ENCODE measurements around the gene BBS12. TPM values are rescaled to one million over a fixed set of nuclear protein-coding genes. Genes with fewer than 3 reads are reported as not detected.
"Not testable (repeated sequence)": the region's sequence is repeated elsewhere in the genome, so short reads cannot be mapped to it uniquely, and the experiment has no call there.

The BBS12 gene
- total and polyA plus RNA-seq, 4 donors, result 0.53 to 2.1 (median 0.80) TPM

DNA sequence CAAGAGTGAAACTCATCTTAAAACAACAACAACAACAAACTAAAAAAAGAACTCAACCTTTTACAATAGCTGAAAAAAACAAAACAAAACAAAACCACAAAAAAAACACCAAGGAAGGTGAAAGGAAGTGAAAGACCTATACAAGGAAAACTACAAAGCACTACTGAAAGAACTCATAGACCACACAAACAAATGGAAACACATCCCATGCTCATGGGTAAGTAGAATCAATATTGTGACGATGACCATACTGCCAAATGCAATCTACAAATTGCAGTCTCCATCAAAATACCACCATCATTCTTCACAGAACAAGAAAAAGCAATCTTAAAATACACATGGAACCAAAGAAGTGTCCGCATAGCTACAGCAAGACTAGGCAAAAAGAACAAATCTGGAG lies 52.6 kb downstream of the BBS12 start:
- TF ChIP-seq HNF4A (conservative IDR thresholded peaks at IDR 0.05) (no peak), JUND (IDR thresholded peaks at IDR 0.05) (no peak), TAF1 (conservative IDR thresholded peaks at IDR 0.05) (no peak)
- TF ChIP-seq, protein P1, sequence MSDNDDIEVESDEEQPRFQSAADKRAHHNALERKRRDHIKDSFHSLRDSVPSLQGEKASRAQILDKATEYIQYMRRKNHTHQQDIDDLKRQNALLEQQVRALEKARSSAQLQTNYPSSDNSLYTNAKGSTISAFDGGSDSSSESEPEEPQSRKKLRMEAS (IDR thresholded peaks at IDR 0.05), result no peak
- TF ChIP-seq, protein P2, sequence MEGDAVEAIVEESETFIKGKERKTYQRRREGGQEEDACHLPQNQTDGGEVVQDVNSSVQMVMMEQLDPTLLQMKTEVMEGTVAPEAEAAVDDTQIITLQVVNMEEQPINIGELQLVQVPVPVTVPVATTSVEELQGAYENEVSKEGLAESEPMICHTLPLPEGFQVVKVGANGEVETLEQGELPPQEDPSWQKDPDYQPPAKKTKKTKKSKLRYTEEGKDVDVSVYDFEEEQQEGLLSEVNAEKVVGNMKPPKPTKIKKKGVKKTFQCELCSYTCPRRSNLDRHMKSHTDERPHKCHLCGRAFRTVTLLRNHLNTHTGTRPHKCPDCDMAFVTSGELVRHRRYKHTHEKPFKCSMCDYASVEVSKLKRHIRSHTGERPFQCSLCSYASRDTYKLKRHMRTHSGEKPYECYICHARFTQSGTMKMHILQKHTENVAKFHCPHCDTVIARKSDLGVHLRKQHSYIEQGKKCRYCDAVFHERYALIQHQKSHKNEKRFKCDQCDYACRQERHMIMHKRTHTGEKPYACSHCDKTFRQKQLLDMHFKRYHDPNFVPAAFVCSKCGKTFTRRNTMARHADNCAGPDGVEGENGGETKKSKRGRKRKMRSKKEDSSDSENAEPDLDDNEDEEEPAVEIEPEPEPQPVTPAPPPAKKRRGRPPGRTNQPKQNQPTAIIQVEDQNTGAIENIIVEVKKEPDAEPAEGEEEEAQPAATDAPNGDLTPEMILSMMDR (IDR thresholded peaks at IDR 0.05; ENCODE audit: low read depth, low read length, missing input control), result no peak
- DNase-seq (ENCODE audit: low spot score), result no peak
- peaks cover 2 to 30% (median 24%) of the 10 kb centered on the region in 4 donors for H3K4me1 ChIP-seq (ENCODE audit: control insufficient read depth in 4 of 4, insufficient read depth in 4 of 4, low read length in 3 of 4)

DNA sequence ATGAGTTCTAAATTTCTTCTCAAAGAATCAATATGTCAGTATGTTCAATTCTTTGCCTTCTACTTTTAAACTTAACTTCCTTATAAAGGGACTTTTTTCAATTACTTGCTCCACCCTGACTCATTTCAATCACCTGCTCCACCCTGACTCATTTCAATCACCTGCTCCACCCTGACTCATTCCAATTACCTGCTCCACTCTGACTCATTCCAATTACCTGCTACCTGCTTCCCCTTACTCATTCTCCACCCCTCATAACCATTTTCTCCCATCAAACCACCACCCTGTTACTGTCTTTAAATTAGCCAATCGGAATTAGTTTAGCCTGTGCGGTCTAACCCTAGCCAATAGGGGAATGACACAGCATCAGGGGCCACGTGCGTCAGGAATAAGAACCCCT lies 53.8 kb downstream of the BBS12 start:
- H3K4me1 ChIP-seq (ENCODE audit: control insufficient read depth in 4 of 4, insufficient read depth in 4 of 4, low read length in 3 of 4), result peaks cover 2 to 30% (median 24%) of the 10 kb centered on the region in 4 donors
- not testable (repeated sequence) for H3K36me3 ChIP-seq (ENCODE audit: control insufficient read depth in 4 of 4, insufficient read depth in 3 of 4, low read depth in 1 of 4, low read length in 3 of 4); DNase-seq (ENCODE audit: low spot score); H3K27me3 ChIP-seq (ENCODE audit: control insufficient read depth in 4 of 4, insufficient read depth in 4 of 4, low read length in 3 of 4); H3K9ac ChIP-seq (ENCODE audit: low read depth in 1 of 2, low read length in 2 of 2); H3K4me3 ChIP-seq (ENCODE audit: low read depth in 1 of 3, low read length in 3 of 3); H3K27ac ChIP-seq (ENCODE audit: low read depth in 1 of 2, low read length in 2 of 2); H3K9me3 ChIP-seq (ENCODE audit: control insufficient read depth in 4 of 4, low read length in 3 of 4)
- 97% methylated on average over 4 of the region's 4 CpGs for WGBS

More for the DNA sequence above, 52.6 kb downstream of the BBS12 start:
- H3K4me3 ChIP-seq (ENCODE audit: low read depth in 1 of 3, low read length in 3 of 3), result no peak overlapping the region
- H3K27ac ChIP-seq (ENCODE audit: low read depth in 1 of 2, low read length in 2 of 2), result no peak overlapping the region
- H3K36me3 ChIP-seq (ENCODE audit: control insufficient read depth in 4 of 4, insufficient read depth in 3 of 4, low read depth in 1 of 4, low read length in 3 of 4), result no peaks in the 10 kb centered on the region
- H3K9me3 ChIP-seq (ENCODE audit: control insufficient read depth in 4 of 4, low read length in 3 of 4), result no peaks in the 10 kb centered on the region
- 98% methylated on average over 2 of the region's 2 CpGs for WGBS
- no peaks in the 10 kb centered on the region for H3K27me3 ChIP-seq (ENCODE audit: control insufficient read depth in 4 of 4, insufficient read depth in 4 of 4, low read length in 3 of 4)
- H3K9ac ChIP-seq (ENCODE audit: low read depth in 1 of 2, low read length in 2 of 2), result no peak overlapping the region

DNA sequence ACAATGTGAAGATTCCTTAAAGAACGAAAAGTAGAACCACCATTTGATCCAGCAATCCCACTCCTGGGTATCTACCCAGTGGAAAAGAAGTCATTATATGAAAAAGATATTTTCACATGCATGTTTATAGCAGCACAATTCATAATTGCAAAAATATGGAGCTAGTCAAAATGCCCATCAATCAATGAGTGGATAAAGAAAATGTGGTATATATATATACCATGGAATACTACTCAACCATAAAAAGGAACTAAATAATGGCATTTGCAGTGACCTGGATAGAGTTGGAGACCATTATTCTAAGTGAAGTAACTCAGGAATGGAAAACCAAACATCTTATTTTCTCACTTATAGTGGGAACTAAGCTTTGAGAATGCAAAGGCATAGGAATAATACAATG lies 54.4 kb downstream of the BBS12 start:
- peaks cover 2 to 30% (median 24%) of the 10 kb centered on the region in 4 donors for H3K4me1 ChIP-seq (ENCODE audit: control insufficient read depth in 4 of 4, insufficient read depth in 4 of 4, low read length in 3 of 4)
- H3K36me3 ChIP-seq (ENCODE audit: control insufficient read depth in 4 of 4, insufficient read depth in 3 of 4, low read depth in 1 of 4, low read length in 3 of 4); H3K27me3 ChIP-seq (ENCODE audit: control insufficient read depth in 4 of 4, insufficient read depth in 4 of 4, low read length in 3 of 4); H3K9ac ChIP-seq (ENCODE audit: low read depth in 1 of 2, low read length in 2 of 2); DNase-seq (ENCODE audit: low spot score); H3K27ac ChIP-seq (ENCODE audit: low read depth in 1 of 2, low read length in 2 of 2); H3K9me3 ChIP-seq (ENCODE audit: control insufficient read depth in 4 of 4, low read length in 3 of 4); H3K4me3 ChIP-seq (ENCODE audit: low read depth in 1 of 3, low read length in 3 of 3): not testable (repeated sequence)
- WGBS, result 96% methylated on average over 1 of the region's 1 CpG

DNA sequence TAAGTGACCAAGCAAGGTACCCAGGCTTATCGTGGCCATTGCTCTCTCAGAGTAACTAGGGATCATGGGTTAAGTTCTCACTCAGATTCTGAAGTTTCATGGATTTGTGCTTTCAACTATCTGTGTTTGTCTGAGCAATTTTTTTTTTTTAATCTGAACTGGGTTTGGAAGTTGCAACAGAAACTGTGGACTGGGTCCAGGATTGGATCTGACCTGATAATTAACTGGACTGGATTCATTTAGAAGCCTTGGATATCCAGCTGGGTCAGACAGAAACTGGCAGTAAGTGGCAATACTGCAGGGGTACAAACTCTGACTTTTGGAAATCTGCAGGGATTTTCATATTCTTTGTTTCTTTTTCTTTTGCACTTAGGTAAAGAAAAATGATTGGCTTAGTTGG lies 55.4 kb downstream of the BBS12 start:
- WGBS, result 29% methylated on average over 1 of the region's 1 CpG
- Histone ChIP-seq H3K9me3 (ENCODE audit: control insufficient read depth in 4 of 4, low read length in 3 of 4) (no peaks in the 10 kb centered on the region), H3K9ac (ENCODE audit: low read depth in 1 of 2, low read length in 2 of 2) (no peak overlapping the region), H3K27ac (ENCODE audit: low read depth in 1 of 2, low read length in 2 of 2) (peak overlapping the region in 1 of 2 donors; percentile 29), H3K27me3 (ENCODE audit: control insufficient read depth in 4 of 4, insufficient read depth in 4 of 4, low read length in 3 of 4) (no peaks in the 10 kb centered on the region), H3K4me1 (ENCODE audit: control insufficient read depth in 4 of 4, insufficient read depth in 4 of 4, low read length in 3 of 4) (peaks cover 2 to 30% (median 23%) of the 10 kb centered on the region in 4 donors), H3K36me3 (ENCODE audit: control insufficient read depth in 4 of 4, insufficient read depth in 3 of 4, low read depth in 1 of 4, low read length in 3 of 4) (no peaks in the 10 kb centered on the region), H3K4me3 (ENCODE audit: low read depth in 1 of 3, low read length in 3 of 3) (no peak overlapping the region)
- no peak for DNase-seq (ENCODE audit: low spot score)
- TF ChIP-seq, protein P1 (IDR thresholded peaks at IDR 0.05), result no peak
- TF ChIP-seq RXRA (IDR thresholded peaks at IDR 0.05) (peak; percentile 26 to 28), SP1 (IDR thresholded peaks at IDR 0.05) (peak; percentile 45), EGR1 (IDR thresholded peaks at IDR 0.05; ENCODE audit: low read depth in 2 of 2) (no peak), RAD21 (IDR thresholded peaks at IDR 0.05) (peak; percentile 33), HNF4A (conservative IDR thresholded peaks at IDR 0.05) (peak; percentile 54 to 59), YY1 (IDR thresholded peaks at IDR 0.05) (no peak)
